Ishikawa (cell line): ENCODE data around the gene EFCAB7.

ENCODE experiments used
- CEBPB ChIP-seq: IDR thresholded peaks from 2 replicates; pipeline ENCODE4 v1.6.1; 2012
- CREB1 ChIP-seq: IDR thresholded peaks from 2 replicates; pipeline ENCODE4 v1.6.1; 2012; ENCODE audit warnings: low read depth
- EGR1 ChIP-seq: IDR thresholded peaks from 2 replicates; pipeline ENCODE4 v1.6.1; 2012
- EP300 ChIP-seq: IDR thresholded peaks from 2 replicates; pipeline ENCODE4 v1.6.1; 2012; ENCODE audit warnings: borderline replicate concordance
- FOXM1 ChIP-seq: IDR thresholded peaks from 2 replicates; pipeline ENCODE4 v1.6.1; 2012; ENCODE audit warnings: low read depth, borderline replicate concordance
- NFIC ChIP-seq: IDR thresholded peaks from 2 replicates; pipeline ENCODE4 v1.6.1; 2012
- RAD21 ChIP-seq: IDR thresholded peaks from 2 replicates; pipeline ENCODE4 v1.6.1; 2012; ENCODE audit warnings: low read depth
- REST ChIP-seq: IDR thresholded peaks from 2 replicates; pipeline ENCODE4 v1.6.1; 2012; ENCODE audit warnings: low read depth, mild to moderate bottlenecking
- TAF1 ChIP-seq: IDR thresholded peaks from 2 replicates; pipeline ENCODE4 v1.6.1; 2012; ENCODE audit warnings: low read depth, mild to moderate bottlenecking
- TCF12 ChIP-seq: IDR thresholded peaks from 2 replicates; pipeline ENCODE4 v1.6.1; 2012; ENCODE audit warnings: low read depth
- TEAD4 ChIP-seq: IDR thresholded peaks from 2 replicates; pipeline ENCODE4 v1.6.1; 2012
- YY1 ChIP-seq: IDR thresholded peaks from 2 replicates; pipeline ENCODE4 v1.6.1; 2012; ENCODE audit warnings: low read depth
- ZBTB7A ChIP-seq: IDR thresholded peaks from 2 replicates; pipeline ENCODE4 v1.6.1; 2012; ENCODE audit warnings: low read depth
- TF ChIP-seq, protein P1 (sequence below): IDR thresholded peaks from 2 replicates; pipeline ENCODE4 v1.6.1; 2012
- TF ChIP-seq, protein P2 (sequence below): IDR thresholded peaks from 2 replicates; pipeline ENCODE4 v1.6.1; 2012

EFCAB7 gene

GRCh38 chr1:63600248-63600647 is 76.9 kb downstream of the EFCAB7 start:
- no peak for TF ChIP-seq CREB1
- TF ChIP-seq YY1 = no peak
- TF ChIP-seq RAD21 = no peak
- TF ChIP-seq TCF12 = no peak
- TF ChIP-seq ZBTB7A = no peak
- TF ChIP-seq, protein P1, sequence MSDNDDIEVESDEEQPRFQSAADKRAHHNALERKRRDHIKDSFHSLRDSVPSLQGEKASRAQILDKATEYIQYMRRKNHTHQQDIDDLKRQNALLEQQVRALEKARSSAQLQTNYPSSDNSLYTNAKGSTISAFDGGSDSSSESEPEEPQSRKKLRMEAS = no peak
- no peak for TF ChIP-seq REST
- TF ChIP-seq, protein P2, sequence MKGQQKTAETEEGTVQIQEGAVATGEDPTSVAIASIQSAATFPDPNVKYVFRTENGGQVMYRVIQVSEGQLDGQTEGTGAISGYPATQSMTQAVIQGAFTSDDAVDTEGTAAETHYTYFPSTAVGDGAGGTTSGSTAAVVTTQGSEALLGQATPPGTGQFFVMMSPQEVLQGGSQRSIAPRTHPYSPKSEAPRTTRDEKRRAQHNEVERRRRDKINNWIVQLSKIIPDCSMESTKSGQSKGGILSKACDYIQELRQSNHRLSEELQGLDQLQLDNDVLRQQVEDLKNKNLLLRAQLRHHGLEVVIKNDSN = no peak
- TF ChIP-seq CEBPB = no peak
- TF ChIP-seq EGR1 = no peak
- TF ChIP-seq TAF1 = no peak
- TF ChIP-seq NFIC = no peak
- no peak for TF ChIP-seq TEAD4
- no peak for TF ChIP-seq EP300
- no peak for TF ChIP-seq FOXM1

DNA sequence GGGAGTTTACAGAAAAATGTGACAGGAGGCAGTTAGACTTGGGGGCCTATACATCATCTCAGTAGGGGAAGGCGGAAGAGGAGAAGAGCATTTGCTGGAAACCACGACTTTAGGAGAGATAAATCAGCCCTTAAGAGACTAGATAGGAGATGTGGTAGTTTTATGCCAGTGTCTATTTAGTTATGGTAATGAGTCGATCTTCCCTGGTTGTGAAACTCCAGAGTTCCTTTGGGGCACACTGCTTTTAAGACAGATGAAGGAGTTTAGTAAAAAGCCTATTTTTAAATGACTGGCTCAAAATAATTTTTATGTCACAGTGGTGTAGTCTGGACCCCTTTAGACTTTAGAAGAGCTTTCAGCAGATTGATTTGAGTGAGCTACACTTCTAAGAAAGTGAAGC is 77.7 kb downstream of the EFCAB7 start:
- TF ChIP-seq REST (no peak), EGR1 (no peak), TCF12 (no peak), NFIC (no peak), FOXM1 (no peak), YY1 (no peak), CEBPB (no peak), ZBTB7A (no peak), TAF1 (no peak), RAD21 (no peak), EP300 (no peak), CREB1 (no peak), TEAD4 (no peak)
- TF ChIP-seq, protein P2 = no peak

DNA sequence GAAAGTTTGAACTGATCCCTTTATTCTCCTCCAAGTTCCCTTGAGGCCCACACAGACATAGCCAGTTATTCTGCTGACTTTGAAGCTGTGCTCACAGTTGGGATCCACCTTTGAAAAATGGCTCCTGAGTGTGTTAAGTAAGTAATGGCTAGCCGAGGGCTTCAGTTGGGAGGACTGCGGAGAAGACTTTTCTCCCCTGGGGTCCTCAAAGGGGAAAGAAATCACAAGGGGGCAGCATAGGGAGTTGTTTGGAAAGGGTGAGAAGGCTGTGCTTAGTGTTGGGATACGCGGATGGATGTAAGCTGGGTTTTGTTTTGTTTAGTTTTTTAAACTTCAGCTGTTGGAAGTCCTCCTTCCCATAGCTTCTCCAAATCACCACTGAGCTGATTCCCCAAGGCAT is 78.1 kb downstream of the EFCAB7 start:
- TF ChIP-seq, protein P1 = no peak
- no peak for TF ChIP-seq TAF1
- no peak for TF ChIP-seq TEAD4
- no peak for TF ChIP-seq EGR1
- no peak for TF ChIP-seq CREB1
- TF ChIP-seq FOXM1 = no peak
- TF ChIP-seq RAD21 = no peak
- no peak for TF ChIP-seq TCF12
- no peak for TF ChIP-seq EP300
- no peak for TF ChIP-seq ZBTB7A
- TF ChIP-seq, protein P2 = no peak
- no peak for TF ChIP-seq YY1

DNA sequence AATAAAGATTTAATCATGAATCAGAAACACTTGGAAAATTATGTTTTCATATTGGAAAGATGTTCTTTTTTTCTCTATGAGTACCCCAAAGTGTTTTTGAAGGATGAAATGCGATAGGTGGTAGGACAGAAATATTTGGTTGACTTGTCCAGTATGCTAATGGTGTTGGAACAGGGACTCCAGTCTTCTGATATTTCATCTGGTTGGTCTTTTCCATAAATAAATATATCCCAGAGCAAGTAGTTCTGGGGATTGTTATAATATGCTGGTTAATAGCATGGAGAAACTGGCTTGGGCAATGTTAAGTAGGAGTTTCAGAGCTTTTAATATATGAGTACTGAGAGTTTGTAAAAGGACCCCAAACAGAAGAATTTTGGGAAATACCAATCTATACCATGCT is 78.6 kb downstream of the EFCAB7 start:
- TF ChIP-seq RAD21 (no peak), EP300 (no peak), EGR1 (no peak), FOXM1 (no peak), YY1 (no peak)
- TF ChIP-seq, protein P2 = no peak

DNA sequence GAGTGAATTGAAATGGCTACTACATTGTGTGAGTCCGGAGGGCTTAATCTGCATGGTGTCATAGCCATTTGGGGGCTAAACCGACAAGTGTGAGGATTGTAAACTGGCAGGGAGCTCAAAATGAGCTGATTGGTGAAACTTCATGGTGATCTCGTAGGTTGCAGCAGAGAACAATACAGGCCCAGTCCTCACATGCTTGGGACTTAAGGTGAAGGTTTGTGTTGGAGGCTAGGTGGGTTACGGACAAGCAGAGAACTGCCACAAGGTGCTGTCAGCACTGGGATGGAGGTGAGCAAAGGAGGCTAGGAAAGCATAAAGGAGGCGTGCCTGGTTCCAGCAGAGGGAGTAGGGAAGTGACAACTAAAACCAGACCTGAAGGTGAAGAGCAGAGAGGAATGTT is 79.3 kb downstream of the EFCAB7 start:
- TF ChIP-seq EP300 = no peak
- TF ChIP-seq CEBPB = no peak
- no peak for TF ChIP-seq ZBTB7A
- TF ChIP-seq EGR1 = no peak
- no peak for TF ChIP-seq YY1
- TF ChIP-seq, protein P2 = no peak
- no peak for TF ChIP-seq TCF12
- no peak for TF ChIP-seq TAF1
